Endothelial cell (in vitro differentiated cells): ENCODE data around the gene GALNT2. TPM values are rescaled to one million over a fixed set of nuclear protein-coding genes. Genes with fewer than 3 reads are reported as not detected.

Source experiments
- DNase-seq: peaks from one replicate; pipeline ENCODE4 v3.0.0; 2021; ENCODE audit warnings: low spot score
- H3K27ac Mint-ChIP-seq: one replicate; pipeline ENCODE4 v1.8.0; 2021; ENCODE audit warnings: mixed read lengths, inconsistent platforms; ENCODE audit not compliant: unreplicated experiment
- H3K27me3 Mint-ChIP-seq: one replicate; pipeline ENCODE4 v1.8.0; 2021; ENCODE audit warnings: mild to moderate bottlenecking, moderate library complexity, mixed read lengths, inconsistent platforms; ENCODE audit not compliant: unreplicated experiment
- H3K36me3 Mint-ChIP-seq: one replicate; pipeline ENCODE4 v1.8.0; 2021; ENCODE audit warnings: mild to moderate bottlenecking, low read depth, mixed read lengths, inconsistent platforms; ENCODE audit not compliant: unreplicated experiment
- H3K4me1 Mint-ChIP-seq: one replicate; pipeline ENCODE4 v1.8.0; 2021; ENCODE audit warnings: mild to moderate bottlenecking, mixed read lengths, inconsistent platforms; ENCODE audit not compliant: unreplicated experiment
- H3K4me3 Mint-ChIP-seq: one replicate; pipeline ENCODE4 v1.8.0; 2021; ENCODE audit warnings: mild to moderate bottlenecking, mixed read lengths, inconsistent platforms; ENCODE audit not compliant: unreplicated experiment
- H3K9me3 Mint-ChIP-seq: one replicate; pipeline ENCODE4 v1.8.0; 2021; ENCODE audit warnings: mixed read lengths, inconsistent platforms; ENCODE audit not compliant: unreplicated experiment
- CTCF ChIP-seq: fragments of 200-600 bp; sonication (generic); IDR thresholded peaks from one replicate; pipeline ENCODE4 v1.5.0; 2021; ENCODE audit warnings: antibody characterized with exemption; ENCODE audit not compliant: unreplicated experiment
- total RNA-seq: library from RNA; stranded (reverse); fragmentation: NEBNext Ultra II Directional; extraction: Animal tissue kit (Norgen Biotek cat#: 25700); gene quantifications from one replicate; pipeline ENCODE4 v1.2.1, GENCODE V29; 2021; ENCODE audit not compliant: unreplicated experiment

GALNT2 gene
- total RNA-seq, 1 donor from 2014 or later = 74.8 TPM

- H3K4me3 Mint-ChIP-seq = no peak overlapping the region
- no peak for DNase-seq
- no peak overlapping the region for H3K27ac Mint-ChIP-seq
- TF ChIP-seq CTCF = no peak
- H3K4me1 Mint-ChIP-seq = no peaks in the 10 kb centered on the region
- peaks cover 2% of the 10 kb centered on the region for H3K27me3 Mint-ChIP-seq
- H3K9me3 Mint-ChIP-seq = no peaks in the 10 kb centered on the region
- H3K36me3 Mint-ChIP-seq = no peaks in the 10 kb centered on the region
Measured at GRCh38 chr1:230317823-230318819, 251.1 kb downstream of the GALNT2 start.

- Mint-ChIP-seq H3K36me3 (no peaks in the 10 kb centered on the region), H3K27me3 (peaks cover 1% of the 10 kb centered on the region), H3K27ac (no peak overlapping the region), H3K4me3 (no peak overlapping the region), H3K4me1 (no peaks in the 10 kb centered on the region), H3K9me3 (no peaks in the 10 kb centered on the region)
- no peak for TF ChIP-seq CTCF
- DNase-seq = no peak
Measured at GRCh38 chr1:230319014-230319747, 252.1 kb downstream of the GALNT2 start.

GRCh38 chr1:230320804-230321203 lies 253.8 kb downstream of the GALNT2 start:
- no peak overlapping the region for H3K27ac Mint-ChIP-seq
- H3K4me3 Mint-ChIP-seq = no peak overlapping the region
- peaks cover 4% of the 10 kb centered on the region for H3K36me3 Mint-ChIP-seq

GRCh38 chr1:230321341-230321740 lies 254.3 kb downstream of the GALNT2 start:
- no peaks in the 10 kb centered on the region for H3K9me3 Mint-ChIP-seq
- no peaks in the 10 kb centered on the region for H3K4me1 Mint-ChIP-seq
- no peak for TF ChIP-seq CTCF
- no peaks in the 10 kb centered on the region for H3K27me3 Mint-ChIP-seq
- H3K27ac Mint-ChIP-seq = no peak overlapping the region
- no peak for DNase-seq
- H3K4me3 Mint-ChIP-seq = no peak overlapping the region
- H3K36me3 Mint-ChIP-seq = peaks cover 6% of the 10 kb centered on the region

More at GRCh38 chr1:230320804-230321203, 253.8 kb downstream of the GALNT2 start:
- H3K9me3 Mint-ChIP-seq = no peaks in the 10 kb centered on the region
- DNase-seq = no peak
- no peaks in the 10 kb centered on the region for H3K27me3 Mint-ChIP-seq
- no peak for TF ChIP-seq CTCF
- no peaks in the 10 kb centered on the region for H3K4me1 Mint-ChIP-seq
